ENCODE data around the gene RABGAP1L.
"Not testable (repeated sequence)": the region's sequence is repeated elsewhere in the genome, so short reads cannot be mapped to it uniquely, and the experiment has no call there.

RABGAP1L gene

DNA sequence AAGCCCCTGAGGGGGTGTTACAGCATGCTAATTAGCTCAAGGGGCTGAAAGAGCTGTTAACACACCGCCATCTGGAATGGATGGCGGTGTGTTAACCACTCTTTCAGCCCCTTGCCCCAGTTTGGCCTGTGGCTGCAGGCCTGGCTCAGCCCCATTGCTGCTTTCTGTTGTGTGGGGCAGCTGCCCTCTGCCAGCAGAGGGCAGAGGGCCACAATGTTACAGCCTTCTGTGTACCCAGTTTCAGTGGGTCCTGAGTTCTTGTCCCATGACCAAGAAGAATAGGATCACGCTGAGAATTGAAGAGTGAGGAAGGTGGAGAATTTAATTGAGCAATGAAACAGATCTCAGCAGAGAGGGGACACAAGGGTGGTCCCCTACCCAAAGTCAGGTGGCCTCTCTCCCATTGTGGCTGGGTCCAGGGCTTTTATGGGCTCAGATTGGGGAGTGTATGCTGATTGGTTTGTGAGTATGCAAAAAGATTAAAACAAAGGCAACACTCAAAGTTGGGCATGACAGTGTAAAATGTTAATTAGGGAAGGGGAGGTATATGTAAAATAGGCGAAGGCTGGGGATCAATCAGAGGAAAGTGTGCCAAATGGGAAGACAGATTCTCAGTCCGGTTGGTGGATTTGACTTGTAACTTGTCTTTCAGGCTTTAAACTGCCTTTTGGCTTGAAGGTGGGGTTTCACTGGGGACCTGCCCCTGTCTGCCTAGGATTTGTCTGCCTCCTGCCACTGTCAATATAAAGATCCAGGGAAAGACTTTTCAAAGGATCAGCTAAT lies 142.2 kb downstream of the RABGAP1L start:
- DNase-seq (ENCODE audit: low read depth), result no peak

DNA sequence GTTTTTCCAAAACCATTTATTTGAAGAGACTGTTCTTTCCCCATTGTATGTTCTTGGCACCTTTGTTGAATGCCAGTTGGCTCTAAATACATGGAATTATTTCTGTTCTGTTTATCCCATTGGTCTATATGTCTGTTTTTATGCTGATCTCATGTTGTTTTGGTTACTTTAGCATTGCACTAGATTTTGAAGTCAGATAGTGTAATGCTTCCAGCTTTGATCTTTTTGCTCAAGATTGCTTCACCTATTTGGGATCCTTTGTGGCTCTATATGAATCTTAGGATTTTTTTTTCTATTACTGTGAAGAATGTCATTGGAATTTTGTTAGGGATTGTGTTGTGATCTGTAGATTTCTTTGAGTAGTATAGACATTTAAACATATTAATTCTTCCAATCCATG lies 149.3 kb downstream of the RABGAP1L start:
- no peak for DNase-seq (ENCODE audit: low read depth)

DNA sequence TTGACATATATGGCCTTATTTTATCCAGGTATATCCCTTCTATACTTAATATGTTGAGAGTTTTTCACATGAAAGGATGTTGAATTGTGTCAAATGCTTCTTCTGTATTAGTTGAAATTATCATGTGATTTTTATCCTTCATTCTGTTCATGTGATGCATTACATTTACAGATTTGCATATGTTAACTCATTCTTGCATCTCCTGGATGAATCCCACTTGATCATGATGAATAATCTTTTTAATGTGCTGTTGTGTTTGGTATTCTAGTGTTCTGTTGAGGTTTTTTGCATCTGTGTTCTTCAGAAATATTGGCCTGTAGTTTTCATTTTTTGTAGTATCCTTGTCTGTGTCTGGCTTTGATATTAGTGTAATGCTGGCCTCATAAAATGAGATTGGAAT lies 150.2 kb downstream of the RABGAP1L start:
- DNase-seq (ENCODE audit: low read depth), result no peak

DNA sequence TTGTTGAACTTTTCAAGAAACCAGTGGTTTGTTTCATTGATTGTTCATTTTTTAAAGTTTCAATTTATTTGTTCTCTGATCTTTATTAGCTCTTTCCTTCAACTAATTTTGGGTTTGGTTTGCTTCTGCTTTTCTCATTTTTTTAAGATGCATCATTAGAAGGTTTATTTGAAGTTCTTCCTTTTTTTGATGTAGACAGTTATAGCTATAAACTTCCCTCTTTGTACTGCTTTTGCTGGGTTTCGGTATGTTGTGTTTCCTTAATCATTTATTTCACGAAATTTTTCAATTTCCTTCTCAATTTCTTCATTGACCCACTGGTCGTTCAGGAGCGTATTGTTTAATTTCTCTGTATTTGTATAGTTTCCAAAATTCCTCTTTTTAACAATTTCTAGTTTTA lies 155.1 kb downstream of the RABGAP1L start:
- DNase-seq (ENCODE audit: low read depth), result no peak

DNA sequence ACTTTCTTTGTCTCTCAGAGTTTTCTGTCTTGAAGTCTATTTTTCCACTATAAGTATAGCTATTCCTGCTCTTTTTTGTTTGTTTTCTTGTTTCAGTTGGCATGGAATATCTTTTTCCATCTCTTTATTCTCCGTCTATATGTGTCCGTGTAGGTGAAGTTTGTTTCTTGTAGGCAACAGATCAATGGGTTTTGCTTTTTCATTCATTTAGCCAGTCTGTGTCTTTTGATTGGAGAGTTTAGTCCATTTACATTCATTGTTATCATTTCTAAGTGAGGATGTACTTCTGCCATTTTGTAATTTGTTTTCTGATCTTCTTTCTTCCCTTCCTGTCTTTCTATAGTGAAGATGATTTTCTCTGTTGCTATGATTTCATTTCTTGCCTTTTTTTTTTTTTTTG lies 155.9 kb downstream of the RABGAP1L start:
- DNase-seq (ENCODE audit: low read depth), result no peak

DNA sequence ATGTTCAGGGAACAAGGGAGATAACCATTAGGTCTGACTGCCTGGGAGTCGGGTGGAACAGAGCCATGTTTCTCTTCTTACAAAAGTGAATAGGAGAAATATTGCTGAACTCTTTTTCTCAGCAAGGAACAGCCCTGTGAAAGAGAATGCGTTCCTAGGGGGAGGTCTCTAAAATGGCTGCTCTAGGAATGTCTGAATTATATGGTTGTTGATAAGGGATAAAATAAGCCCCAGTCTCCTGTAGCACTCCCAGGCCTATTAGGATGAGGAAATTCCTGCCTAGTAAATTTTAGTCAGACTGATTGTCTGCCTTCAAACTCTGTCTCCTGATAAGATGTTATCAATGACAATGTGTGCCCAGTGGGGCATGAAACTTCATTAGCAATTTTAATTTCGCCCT lies 161.6 kb downstream of the RABGAP1L start:
- DNase-seq (ENCODE audit: low read depth), result not testable (repeated sequence)

DNA sequence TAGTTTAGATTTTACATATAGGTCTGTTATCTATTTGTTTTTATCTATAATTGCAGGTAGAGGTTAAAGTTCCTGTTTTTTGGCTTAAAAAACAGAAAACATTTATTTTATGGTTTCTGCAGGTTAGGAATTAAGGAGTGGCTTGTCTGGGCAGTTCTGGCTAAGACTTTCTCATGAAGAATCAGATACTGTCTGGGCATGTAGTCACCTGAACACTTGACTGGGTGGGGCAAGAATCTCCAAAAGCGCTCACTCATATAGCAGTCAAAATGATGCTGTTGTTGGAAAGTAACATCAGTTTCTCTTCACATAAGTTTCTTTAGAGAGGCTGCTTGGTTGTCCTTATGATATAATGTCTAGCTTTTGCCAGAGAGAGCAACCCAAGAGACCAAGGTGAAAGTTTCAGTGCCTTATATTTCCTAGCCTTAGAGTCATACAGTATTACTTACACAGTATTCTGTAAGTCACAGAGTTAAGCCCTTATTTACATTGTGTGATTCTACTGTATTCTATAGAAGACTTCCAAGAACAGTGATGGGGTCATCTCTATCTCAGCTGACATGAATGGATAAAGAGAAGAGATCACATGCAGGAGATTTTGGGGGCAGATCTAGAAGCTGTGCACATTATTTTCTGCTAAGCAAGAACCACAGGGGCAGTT lies 163.0 kb downstream of the RABGAP1L start:
- DNase-seq (ENCODE audit: low read depth), result no peak

DNA sequence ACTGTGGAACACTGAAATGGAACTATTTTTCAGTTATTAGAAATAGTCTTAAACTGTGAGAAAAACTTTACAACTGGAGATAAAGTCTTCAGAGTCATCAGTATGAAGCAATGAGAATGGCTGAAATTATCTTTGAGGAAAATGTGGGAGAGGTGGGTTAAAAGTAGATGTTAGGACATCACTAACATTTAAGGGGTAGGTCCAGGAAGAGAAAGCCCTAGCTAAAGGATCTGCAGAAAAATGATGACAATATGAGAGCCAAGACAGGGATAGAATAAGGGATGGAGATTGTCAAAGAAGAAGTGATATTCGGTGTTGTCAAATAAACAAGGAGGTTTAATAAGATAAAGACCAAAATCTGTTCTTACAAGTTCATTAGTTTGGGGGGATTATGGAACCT lies 165.2 kb downstream of the RABGAP1L start:
- no peak for DNase-seq (ENCODE audit: low read depth)

DNA sequence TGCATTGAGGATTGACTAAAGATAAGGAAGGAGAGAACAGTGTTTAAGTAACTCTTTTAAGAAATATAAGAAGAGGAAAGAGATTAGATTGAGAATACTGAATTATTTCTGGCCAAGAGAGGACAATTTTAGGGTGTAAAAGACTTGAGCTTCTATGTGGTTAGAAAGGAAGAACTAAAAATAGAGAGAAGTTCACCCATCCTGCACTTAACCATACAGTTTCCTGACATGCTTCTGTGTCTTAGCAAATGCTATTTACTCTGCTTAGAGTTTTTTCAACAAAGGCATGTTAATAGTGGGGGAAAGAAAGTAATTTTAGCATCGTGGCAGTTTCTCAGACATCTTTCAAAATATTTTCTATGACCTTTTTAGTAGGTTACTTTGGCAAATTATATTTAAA lies 165.6 kb downstream of the RABGAP1L start:
- DNase-seq (ENCODE audit: low read depth), result no peak

DNA sequence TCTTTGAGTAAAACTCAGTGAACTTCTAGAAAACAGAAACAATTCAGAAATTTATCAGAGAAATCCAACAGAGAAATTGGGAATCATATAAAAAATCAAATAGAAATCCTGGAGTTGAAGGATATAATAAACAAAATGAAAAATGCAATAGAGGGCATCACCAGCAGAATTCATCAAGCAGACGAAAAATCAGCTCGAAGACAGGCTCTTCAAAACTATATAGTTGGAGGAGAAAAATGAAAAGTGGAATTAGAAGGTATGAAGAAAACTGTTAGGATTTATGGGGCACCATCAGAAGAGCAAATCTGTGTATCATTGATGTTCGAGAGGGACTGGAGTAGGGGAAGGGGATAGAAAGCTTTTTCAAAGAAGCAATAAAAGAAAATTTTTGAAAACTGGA lies 167.0 kb downstream of the RABGAP1L start:
- no peak for DNase-seq (ENCODE audit: low read depth)

DNA sequence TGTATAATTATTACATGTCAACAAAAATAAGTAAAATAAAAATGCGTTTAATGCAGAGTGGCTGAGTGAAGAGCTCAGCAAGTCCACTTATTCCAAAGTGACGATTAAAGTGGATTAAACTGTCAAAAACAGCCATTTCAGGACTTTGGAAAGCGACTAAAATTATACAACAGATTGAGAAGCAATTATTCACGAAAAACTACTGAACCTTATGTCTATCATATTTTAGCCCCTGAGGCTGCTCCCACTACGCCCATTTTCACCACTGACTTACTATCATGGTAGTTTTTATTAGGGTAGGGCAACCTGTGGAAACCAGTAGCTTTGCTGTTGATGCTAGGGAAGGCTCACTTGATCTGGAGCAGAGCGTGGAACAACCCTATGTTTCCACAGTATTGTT lies 174.1 kb downstream of the RABGAP1L start:
- DNase-seq (ENCODE audit: low read depth), result no peak

DNA sequence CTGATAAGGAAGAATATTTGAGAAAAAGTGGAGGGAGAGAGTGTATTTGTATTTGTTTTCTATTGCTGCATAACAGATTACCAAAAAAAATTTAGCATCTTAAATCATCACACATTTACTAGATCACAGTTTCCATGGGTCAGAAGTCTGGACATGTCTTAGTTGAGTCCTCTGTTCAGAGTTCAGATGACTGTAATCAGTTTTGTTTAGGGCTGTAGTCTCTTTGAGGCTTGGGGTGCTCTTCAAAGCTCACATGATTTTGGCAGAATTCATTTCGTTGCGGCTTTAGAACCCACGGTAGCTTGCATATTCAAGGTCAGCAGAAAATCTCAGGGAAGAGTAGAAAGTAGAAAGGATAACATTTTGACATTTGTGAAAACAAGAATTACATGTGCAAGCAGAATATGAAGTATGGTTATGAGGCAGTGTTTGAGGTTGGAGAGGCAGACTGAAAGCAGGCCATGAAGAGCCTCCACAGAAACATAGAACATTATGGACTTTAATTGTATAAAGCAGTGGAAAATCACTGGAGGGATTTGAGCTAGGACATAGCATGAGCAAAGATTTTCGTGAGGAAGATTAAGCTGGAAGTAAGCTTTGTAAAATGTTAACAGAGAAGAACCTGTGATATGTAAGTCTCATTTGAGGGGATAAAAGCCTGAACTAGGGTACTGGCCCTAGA lies 177.8 kb downstream of the RABGAP1L start:
- no peak for DNase-seq (ENCODE audit: low read depth)

DNA sequence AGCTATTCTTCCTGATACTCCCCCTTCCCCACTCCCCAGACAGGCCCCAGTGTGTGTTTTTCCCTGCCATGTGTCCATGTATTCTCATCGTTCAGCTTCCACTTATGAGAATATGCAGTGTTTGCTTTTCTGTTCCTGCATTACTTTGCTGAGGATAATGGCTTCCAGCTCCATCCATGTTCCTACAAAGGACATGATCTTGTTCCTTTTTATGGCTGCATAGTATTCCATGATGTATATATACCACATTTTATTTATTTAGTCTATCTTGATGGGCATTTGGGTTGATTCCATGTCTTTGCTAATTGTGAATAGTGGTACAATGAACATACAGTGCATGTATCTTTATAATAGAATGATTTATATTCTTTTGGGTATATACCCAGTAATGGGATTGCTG lies 181.1 kb downstream of the RABGAP1L start:
- not testable (repeated sequence) for DNase-seq (ENCODE audit: low read depth)

DNA sequence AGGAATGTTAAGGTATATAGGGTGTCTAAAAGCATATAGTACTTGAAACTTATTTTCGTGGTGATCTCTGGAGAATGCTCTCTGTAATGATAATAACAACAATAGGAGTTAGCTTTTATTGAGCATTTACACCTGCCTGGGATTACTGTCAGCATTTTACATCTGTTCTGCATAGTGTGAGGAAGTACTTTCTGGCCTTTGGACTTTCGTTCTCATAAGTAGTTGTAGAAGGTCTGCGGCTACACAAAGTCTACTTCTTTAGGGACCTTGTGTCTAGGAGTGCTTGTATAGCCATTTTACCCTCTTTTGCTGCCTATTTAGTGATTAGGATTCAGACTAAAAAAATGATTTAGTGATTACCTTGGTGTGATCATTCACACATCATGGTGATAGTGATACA lies 184.8 kb downstream of the RABGAP1L start:
- DNase-seq (ENCODE audit: low read depth), result no peak

DNA sequence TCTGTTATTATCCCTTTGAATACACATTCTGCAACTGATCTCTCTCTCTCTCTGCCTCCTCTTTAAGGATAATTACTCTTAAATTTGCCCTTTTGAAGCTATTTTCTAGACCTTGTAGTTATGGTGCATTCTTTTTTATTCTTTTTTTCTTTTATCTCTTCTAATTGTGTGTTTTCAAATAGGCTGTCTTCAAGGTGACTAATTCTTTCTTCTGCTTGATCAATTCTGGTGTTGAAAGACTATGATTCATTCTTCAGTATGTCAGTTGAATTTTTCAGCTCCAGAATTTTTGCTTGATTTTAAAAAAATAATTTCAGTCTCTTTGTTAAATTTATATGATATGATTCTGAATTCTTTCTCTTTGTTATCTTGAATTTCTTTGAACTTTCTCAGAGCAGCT lies 192.8 kb downstream of the RABGAP1L start:
- DNase-seq (ENCODE audit: low read depth), result no peak

DNA sequence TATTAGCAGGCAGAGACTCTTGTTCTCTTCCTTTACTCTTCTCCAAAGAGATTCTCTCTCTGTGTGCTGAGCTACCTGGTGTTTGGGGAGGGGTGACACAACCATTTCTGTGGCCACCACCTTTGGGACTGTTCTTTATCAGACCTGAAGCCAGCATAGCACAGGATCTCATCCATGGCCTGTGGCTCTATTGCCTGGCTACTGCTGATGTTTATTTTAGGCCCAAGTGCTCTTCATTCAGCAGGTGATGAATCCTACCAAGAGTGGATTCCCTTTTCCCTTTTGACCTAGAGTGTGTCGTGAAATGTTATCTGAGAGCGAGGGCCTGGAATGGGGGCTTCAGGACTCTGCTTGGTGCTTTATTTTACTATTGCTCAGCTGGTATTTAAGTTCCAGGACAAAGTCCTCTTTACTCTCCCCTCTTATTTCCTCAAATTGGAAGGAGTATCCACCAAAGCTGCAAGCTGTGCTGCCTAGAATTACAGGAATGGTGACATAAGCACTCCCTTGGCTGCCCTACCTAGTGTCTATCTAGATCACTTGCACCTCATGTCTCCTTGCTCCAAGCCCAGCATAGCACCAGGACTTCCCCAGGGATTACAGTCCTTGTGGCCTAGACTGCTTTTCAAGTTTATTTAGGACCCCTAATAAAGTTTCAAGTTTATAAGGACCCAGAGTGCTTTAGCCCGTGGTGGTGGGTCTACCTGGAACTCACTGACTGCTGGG lies 193.7 kb downstream of the RABGAP1L start:
- no peak for DNase-seq (ENCODE audit: low read depth)

DNA sequence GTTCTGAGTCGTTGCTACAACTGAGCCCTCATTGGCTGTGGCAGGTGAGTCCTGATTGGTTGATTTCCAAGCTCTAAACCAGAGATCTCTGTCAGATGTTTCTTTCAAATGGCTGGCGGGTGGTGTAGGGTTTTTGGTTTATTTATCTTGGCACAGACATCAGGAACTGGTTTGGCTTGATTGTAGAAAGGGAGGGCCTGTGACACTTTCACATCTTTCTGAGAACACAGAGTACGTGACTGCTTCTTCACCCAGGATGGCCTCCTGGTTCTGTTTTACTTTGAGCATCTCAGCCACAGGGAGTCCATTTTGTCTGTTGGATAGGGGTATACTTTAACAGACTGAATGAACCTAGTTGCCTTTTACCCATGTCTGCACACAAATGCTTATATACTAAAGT lies 199.0 kb downstream of the RABGAP1L start:
- no peak for DNase-seq (ENCODE audit: low read depth)

DNA sequence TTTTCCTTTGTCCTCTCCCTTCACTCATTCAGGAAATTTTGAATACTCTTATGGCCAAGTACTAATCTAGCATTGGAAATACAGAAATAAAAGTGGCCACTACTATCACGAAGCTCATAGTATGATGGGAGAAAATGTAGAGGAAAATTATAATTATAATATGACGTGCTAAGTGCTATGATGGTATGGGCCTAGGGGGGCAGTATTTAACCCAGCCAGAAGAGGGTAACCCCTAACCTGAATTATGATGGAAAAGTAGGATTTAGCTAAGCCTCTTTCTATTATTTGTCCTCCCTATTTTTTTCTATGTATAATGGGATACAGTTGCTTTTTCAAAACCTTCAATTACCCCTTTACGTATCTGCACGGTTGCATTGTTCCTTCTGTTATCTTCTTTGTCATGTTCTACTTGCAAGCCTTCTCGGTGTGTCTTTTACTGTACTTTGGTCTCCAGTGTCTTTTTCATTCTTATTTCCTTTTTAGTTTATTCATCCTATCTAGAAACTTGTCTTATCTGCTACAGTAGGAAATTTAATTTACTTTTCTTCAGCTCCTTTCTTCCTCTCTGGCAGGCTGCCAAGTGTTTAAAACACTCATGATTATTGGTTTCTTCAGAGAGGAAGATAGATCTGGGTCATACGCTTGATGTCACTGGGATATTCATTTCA lies 199.6 kb downstream of the RABGAP1L start:
- DNase-seq (ENCODE audit: low read depth), result no peak

DNA sequence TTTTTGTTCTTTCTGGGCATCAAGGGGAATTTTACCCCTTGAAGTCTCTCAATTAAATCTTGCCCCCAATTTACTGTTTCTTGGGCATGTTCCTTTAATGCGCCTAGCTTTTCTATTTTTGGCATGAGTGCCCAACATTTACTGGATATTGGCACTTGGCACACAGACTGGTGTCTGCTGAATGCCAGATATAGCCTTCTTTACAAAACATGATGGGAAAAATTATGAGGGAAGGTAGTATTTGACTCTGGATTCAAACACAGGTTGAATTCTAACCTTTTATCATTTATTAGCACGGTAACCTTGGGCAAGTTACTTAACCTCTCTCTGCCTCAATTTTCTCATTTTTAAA lies 200.1 kb downstream of the RABGAP1L start:
- no peak for DNase-seq (ENCODE audit: low read depth)

DNA sequence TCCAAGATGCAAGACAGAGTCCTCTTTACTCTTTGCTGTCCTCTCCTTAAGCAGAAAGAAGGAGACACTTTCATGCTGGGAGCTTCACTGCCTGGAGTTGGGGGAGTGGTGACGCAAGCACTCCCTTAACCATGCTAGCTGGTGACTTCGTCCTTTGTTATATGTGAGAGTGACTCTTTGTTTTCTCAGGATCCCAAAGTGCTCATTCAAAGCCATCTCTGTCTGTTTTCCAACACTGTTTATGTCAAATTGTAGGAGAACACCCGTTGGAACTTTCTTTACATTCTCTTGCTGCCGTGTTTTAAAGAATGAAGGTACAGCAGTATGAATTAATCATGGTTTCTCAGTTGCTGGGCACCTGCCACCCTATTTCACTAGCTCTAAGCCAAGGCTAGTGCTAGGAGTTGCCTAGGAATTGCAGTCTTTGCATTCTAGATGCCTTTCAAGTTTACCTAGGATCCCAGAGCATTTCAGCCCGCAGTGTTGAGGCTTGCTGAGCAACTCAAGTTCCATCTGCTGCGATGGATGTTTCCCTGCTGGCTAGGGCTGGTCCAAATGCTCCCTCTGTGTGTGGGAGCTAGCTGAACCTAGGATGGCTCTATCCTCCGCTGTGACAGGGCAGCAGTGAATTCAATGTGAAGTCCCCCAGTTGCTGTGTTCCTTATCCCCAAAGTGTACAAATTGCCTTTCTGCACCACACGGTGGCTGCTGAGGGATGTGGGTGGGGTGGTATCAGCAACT lies 205.8 kb downstream of the RABGAP1L start:
- no peak for DNase-seq (ENCODE audit: low read depth)

DNA sequence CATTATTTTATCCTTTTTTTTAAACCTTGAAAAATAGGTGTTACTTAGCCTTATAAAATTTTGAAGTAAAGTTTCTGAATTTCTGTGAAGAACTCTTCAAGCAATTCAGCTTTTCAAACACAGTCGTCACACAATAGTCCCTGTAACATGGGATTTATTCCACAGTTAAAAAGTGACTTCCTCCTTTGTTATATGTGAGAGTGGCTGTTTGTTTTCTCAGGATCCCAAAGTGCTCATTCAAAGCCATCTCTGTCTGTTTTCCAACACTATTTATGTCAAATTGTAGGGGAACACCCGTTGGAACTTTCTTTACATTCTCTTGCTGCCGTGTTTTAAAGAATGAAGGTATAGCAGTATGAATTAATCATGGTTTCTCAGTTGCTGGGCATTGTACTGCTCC lies 207.6 kb downstream of the RABGAP1L start:
- no peak for DNase-seq (ENCODE audit: low read depth)

All from stimulated activated CD8-positive, alpha-beta memory T cell treated with anti-CD3 and anti-CD28 coated beads, Interleukin-15, amount 100 ng/mL, for 1 hour (primary cell).